T1000 (cell line): ENCODE data around the gene DDR2.
"Not testable (repeated sequence)": the region's sequence is repeated elsewhere in the genome, so short reads cannot be mapped to it uniquely, and the experiment has no call there.

ENCODE experiments used
- DNase-seq: peaks from one replicate; lab custom pipeline; 2025; ENCODE audit warnings: mixed read lengths; lab: John Stamatoyannopoulos, UW

Gene DDR2

DNA sequence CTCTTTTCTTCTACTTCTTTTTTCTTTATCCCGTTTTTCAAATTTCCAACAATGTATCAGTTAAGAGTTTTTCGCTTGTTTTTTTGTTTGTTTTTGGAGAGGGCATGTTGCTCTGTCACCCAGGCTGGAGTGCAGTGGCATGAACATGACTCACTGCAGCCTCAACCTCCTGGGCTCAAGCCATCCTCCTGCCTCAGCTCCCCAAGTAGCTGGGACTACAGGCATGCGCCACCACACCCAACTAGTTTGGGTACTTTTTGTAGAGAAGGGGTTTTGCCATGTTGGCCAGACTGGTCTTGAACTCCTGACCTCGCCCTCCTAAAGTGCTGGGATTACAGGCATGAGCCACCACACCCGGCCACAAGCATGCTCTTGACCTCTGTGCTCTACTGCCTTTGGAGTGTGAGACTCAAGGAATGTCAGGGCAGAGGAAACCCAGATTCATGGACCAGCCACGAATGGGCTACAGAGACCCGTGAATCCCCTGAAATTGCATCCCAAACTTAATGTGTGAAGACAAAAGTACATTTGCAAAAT lies 93.1 kb downstream of the DDR2 start:
- DNase-seq, result no peak

DNA sequence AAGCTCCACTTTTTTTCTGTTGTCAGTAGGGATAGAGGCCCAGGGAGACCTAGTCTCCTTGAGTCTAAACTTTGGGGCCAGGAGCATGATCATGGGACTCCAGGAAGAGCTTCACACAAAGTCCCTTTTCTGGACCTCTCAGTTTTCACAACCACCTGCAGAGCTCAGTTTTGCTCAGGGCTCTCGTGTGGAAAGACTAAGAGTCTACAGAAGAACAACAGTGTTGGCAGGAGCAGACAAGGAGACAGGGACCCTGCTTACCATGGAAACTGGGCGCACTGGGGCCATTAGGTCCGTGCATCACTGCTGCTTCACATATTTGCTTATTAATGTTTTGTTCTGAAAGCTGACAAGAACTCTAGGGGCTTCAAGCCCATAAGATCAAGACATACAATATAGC lies 94.3 kb downstream of the DDR2 start:
- DNase-seq, result no peak

DNA sequence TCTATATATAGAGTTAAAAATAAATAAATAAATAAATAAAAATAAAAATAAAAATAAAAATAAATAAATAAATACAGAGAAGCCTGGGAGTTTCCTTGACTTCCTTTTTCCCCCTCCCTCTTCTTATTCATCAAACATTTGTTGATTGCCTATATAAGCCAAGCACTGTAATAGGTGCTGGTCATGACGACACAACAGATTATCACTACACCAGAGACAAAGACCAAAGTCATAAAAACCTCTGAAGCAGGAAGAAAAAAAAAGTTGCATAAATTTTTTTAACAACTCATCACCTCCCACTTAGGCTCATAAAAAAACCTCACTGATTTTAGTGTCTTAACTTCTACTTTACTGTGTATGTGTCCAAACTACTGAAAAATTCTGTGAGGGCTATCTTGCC lies 95.2 kb downstream of the DDR2 start:
- DNase-seq, result not testable (repeated sequence)

DNA sequence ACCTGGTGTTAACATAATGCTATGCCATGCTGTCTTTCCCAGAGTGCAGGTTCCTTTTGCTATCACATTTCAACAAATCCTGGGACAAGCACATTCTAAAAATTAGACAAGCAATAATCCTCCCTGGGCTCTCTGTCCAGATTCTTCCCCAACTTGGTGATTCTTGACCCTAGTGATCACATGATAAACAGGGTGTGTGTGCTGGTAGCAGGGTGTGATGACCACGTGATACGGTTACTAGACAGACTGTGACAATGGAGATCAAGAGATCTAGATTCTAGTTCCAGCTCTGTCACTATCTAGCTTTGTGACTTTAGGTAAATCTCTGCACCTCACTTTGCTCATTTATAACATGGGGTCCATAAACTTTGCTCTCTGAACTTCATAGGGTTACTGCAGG lies 96.3 kb downstream of the DDR2 start:
- no peak for DNase-seq

DNA sequence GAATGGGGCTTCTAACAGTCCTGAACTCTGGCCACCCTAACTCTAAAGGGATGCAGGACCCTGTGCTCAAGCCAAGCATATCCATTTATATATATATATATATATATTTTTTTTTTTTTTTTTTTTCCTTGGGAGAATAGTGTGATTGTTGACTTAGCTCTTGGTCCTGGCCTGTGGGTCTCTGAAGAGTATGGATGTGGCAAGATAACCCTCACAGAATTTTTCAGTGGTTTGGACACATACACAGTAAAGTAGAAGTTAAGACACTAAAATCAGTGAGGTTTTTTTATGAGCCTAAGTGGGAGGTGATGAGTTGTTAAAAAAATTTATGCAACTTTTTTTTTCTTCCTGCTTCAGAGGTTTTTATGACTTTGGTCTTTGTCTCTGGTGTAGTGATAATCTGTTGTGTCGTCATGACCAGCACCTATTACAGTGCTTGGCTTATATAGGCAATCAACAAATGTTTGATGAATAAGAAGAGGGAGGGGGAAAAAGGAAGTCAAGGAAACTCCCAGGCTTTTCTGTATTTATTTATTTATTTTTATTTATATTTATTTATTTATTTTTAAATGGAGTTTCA lies 97.0 kb downstream of the DDR2 start:
- not testable (repeated sequence) for DNase-seq

DNA sequence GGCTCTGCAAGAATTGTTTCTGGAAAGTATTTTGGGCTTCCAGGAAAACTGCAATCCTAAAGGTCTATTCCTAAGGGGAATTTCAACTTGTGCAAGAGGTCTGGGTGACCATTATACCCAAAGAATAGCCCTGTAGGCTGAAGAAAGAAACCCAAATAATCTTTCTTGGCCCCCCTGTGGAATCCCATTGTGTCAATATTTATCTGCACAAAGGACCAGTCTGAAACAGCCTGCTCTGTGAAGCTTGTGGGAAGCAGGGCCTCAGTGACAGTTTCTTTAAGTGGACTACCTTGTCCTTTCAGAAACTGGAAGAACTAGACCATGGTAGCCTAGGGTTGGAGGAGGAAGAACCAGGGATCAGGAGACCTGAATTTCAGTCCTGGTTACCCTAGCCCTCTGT lies 99.8 kb downstream of the DDR2 start:
- no peak for DNase-seq

DNA sequence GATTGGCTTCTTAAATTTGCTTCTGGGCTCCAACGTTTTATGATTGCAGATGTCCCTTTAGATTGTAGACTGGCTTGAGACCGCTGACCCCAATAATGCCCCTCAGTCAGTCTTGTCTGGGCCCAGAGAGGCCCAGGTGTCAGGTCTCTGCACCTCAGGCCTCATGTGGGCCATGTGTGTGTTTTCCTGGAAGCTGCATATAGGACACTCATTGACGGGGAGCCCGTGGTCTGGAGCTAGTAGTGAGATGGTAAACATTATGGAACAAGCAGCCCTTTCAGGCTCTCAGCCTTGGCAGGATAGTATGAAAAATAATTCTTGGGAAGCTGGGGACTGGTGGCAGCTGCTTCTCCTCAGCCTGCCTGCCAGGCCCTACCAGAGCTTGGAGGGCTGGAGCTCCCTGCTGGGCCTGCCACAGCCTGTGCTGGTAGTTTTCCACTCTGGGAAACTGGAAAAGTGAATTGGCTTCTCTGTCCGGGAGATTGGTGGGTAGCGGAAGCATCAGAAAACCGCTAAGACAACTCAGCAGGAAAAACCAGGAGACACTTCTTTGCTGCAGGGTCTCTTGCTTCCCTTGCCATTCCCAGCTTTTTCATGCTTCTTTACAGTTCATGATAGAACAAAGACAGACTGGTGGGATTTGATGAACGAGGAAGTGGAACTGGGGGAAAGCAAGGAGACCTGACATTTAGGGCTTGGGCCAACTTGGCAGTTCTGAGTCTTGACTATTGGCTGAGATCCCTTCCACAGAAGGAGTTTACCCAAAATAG lies 100.5 kb downstream of the DDR2 start:
- DNase-seq, result no peak

DNA sequence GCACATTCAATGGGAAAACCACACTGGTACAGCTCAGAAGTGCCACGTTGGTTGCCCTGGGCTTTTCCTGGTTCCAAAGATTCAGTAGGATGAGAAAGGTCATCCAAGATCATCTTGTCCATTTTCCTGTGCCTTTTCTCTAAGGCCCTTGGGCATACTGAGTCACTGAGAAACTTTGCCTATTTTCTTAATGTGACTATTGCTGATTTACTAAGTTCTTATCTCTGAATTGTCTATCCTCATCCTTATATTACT lies 101.0 kb downstream of the DDR2 start:
- DNase-seq, result no peak

DNA sequence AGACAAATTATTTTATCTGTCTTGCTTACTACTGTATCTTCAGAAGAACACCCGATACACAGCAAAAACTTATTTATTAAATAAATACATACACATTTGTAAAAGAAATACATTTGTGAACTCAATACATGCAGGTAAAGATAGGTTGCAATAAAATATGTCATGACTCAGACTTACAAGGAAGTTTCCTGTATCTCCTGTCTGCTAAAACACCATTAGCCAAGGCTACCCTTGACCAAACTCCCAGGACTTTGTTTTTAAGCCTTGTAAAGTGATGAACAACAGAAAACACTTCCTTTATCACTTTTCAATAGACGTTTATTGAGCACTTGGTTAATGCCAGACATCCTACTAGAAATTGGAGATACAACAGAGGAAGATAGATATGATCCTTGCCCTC lies 101.8 kb downstream of the DDR2 start:
- DNase-seq, result no peak

DNA sequence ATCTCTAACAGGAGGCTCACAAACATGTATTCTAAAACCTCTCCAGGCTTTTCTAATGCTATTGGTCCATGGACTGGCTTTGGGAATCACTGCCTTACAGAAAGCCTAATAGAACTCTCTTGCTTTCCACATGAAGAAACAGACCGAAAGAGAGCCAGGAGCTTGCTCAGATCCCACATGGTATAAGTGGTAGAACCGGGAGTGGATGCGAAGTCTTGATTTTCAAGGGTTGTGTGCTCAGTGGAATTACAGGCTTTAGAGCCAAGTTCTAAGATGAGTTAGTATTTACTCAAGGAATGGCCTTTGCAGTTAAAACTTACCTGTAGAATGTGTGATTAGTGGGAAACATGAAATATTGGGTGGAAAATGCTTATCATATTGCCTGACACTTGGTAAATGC lies 103.9 kb downstream of the DDR2 start:
- DNase-seq, result no peak

DNA sequence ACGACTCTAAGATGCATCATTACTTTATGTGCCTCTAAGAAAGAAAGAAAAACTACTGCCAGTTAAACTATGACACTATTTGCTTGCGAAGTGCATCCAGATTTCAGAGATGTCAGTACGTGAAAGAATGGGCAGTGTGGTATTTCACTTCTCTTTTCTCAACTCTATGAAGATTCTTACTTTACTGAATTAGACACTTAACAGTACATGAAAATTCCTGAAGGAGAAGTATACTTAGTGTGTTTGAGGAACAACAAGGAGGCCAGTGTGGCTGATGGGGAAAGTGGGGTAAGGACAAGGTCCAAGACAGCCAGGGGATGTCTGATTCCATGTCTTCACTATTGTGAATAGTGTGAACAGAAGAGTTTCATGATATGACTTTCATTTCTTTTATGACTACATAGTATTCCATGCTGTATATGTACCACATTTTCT lies 104.4 kb downstream of the DDR2 start:
- DNase-seq, result no peak

DNA sequence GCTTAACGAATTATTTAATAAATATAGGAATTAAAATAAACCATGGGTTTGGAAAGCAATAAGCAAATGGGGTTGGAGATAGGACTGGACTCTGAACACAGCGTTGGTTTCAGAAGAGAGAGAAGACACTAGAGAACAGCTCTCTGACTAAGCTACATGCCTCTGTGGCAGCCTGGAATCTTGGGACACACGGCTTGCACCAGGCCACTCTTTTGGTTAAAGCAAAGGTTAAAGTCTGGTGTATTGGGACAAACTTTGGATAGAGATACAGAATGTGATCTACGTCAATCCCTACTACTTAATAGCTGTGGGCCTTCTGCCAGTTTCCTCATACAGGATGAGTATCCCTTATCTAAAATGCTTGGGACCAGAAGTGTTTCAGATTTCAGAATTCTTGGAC lies 108.5 kb downstream of the DDR2 start:
- no peak for DNase-seq

DNA sequence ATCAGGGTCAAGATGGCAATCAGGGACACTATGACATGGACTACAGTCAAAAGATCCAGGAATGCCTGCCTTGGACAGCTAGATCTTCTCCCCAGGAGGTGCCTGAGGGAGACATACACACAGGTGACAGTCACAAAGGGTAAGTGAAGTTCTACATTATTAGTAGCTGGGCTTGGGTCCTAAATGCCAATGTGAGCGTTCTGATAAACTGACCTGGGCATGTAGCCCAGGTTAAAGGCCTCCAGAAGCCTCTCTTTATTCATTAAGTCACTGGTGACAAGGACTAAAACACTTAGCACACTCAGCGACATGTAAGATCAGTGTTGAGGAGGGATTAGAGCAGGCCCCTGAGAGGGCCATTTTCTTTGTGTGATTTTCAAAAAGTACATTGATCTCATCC lies 109.3 kb downstream of the DDR2 start:
- no peak for DNase-seq

DNA sequence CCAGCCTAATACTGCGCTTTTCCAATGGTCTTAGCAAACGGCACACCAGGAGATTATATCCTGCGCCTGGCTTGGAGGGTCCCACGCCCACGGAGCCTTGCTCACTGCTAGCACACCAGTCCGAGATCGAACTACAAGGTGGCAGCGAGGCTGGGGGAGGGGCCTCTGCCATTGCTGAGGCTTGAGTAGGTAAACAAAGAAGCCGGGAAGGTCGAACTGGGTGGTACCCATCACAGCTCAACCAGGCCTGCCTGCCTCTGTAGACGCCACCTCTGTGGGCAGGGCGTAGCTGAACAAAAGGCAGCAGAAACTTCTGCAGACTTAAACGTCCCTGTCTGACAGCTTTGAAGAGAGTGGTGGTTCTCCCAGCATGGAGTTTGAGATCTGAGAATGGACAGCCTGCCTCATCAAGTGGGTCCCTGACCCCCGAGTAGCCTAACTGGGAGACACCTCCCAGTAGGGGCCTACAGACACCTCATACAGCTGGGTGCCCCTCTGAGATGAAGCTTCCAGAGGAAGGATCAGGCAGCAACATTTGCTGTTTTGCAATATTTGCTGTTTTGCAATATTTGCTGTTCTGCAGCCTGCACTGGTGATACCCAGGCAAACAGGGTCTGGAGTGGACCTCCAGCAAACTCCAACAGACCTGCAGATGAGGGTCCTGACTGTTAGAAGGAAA lies 114.1 kb downstream of the DDR2 start:
- not testable (repeated sequence) for DNase-seq

DNA sequence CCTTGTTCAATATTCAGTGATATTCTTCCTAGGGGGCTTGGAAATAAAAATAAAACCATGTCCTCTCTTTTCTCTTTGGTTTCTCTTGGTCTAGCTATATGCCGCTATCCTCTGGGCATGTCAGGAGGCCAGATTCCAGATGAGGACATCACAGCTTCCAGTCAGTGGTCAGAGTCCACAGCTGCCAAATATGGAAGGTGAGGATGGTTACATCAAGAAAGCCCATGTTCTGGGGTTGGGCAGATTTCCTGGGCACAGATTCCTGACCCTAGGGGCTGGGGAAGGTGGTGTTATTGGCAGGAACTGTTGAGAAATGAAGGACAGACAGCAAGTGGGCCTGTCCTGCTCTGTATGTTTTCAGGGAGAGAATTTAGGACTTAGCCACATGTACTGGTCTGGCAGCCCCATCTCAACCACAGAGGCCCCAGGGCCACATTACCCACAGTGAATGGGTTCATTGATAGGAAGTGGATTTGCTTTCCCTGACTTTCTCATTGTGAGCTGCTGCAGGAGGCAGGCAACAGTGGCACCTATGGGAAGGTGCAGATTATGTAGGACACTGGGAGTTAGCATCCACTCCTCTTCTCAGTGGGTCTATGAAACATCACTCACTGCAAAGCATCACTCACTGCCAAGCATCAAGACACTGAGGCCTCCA lies 120.9 kb downstream of the DDR2 start:
- DNase-seq, result no peak

DNA sequence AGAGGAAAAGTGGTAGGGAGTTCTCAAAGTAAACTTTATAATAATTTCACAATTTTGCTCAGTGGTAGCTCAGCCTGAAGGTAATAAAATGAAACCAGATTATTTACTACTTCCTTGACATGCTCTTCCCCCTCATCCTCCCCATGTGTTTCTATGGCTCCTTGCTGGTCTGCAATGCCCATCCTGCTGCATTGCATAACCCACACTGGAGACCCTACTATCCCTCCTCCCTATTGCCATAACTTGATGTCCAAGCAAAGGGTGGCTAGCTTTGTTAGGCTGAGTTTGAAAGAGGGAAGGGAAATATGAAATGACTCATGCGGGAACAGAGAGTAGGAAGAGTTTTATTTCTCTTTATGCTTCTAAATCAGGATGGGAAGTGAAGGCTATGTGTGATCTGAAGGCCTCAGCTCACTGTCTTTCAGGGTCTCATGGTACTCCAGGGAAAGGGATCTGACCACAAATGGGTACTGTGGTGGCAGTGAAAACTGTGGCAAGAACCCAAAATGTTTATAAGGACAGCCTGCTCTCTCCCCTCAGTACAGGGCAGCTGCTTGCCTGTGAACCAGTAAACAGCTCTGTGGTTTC lies 121.8 kb downstream of the DDR2 start:
- DNase-seq, result no peak

DNA sequence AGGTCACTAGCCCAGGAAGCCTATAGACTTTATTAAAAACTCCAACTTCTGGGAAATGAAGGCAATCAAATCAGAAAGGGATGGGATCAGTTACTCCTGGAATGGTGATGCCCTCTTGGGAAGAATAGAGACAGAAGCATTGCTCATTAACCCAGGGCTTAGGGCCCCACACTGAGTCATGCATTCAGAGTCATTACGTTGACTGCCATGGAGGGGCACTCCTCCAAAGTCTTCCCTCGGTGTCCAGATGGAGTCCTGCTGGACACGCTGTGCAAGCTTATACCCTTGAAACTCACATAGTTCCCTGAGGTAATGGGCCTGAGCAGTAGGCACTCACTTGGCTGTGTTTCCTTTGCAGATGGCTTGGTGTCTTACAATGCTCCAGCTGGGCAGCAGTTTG lies 123.0 kb downstream of the DDR2 start:
- no peak for DNase-seq

DNA sequence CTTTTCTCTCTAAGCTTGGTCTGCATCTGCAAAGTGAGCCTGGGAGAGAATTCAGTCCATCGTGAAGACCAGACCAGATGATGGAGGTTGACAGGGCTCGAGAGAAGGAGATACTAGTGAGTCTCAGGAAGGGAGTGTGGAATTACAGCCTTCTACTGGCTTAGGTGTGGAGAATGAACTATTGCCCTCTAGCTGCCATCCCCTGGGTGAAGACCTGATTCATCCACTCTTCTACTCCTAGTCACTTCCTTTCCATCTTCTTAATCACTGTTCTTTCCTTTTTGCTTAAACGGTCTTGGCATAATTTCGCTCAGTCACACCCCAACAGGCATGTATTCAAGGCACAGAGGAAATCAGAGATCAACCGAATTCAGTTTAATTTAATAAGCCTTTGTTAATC lies 124.3 kb downstream of the DDR2 start:
- no peak for DNase-seq

DNA sequence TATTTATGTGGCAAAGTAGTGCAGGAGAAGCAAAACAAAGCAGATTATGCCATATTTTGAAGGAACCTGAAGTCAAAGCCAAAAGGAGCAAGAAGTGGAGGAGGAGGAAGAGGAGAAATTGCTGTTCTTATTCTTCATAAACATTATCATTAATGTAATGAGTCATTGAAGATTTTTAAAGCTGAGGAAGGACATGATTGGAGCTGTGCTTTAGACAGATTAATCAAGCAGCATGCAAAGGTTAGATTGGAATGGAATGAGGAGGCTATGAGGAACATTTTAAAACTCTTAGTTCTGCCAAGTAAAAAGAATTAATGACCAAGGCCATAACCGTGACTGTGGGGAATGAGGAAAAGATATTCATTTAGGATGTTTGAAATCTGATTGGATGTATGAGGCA lies 125.2 kb downstream of the DDR2 start:
- no peak for DNase-seq

DNA sequence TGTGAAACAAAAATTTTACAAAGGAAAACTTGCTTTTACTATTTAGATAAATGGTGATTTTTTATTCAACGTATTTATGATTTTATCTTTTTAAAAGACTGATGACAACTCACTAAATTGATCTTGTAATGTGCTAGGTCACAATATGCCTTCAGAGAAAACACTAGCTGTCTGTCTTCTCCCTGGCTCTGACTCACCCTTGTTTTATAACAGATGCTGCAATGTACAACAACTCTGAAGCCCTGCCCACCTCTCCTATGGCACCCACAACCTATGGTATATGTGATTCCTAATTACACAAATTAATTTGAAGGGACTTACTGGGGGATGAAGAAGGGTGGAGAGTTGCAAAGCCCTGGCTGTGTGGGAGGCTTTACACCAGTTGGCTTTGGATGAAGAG lies 133.5 kb downstream of the DDR2 start:
- DNase-seq, result no peak

DNA sequence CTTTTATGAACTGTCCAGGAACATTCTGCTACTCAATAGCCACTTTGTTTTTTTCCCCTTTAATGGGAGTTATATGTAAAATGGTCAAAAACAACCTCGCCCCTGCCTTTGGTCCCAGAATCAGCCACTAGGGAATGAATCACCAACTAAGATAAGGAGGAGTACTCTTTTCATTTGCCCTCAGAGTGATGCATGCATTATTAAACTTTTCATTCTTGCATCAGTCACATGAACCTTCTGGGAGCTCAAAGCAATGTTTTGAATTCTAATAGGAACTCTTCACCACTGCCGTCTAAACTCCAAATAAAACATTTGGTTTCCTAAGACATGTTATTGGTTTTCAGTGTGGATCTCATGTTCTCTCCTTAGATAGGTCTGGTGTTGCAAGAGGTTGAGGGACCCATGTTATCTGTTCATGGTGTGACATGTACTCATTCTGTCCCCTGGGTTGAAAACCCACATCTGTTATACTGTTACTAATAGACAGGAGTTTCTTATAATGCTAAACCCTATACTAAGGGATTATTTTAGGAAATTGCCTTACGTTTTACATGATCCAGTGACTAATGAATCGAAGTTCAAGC lies 140.4 kb downstream of the DDR2 start:
- DNase-seq, result no peak

DNA sequence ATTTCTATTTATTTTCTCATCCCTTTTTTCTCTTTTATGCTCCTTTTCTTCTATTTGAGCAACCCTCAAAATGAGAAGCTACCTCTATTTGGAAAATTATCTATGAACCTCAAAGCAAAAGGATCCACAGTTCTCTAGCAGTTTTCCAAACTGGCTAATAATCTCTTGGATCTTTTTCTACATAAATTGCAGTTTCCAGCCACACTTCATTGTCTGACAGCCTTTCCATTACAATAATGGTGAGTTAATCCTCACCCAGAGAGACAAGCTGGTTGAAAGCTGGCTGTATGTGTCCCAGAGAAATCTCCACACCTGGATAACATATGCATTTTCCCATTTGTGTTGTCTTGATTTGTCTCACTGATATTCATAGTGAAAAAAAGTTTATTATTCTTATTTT lies 141.7 kb downstream of the DDR2 start:
- DNase-seq, result no peak
